Panc1 (cell line): ENCODE data around the gene ATP2A3.

Experiments used
- CTCF ChIP-seq: fragments of 450-650 bp; IDR thresholded peaks from 2 replicates; pipeline ENCODE4 v1.5.1; 2017; ENCODE audit warnings: mild to moderate bottlenecking
- POLR2AphosphoS5 ChIP-seq: IDR thresholded peaks from 2 replicates; pipeline ENCODE4 v1.6.1; 2012; ENCODE audit warnings: mild to moderate bottlenecking, low read depth, low read length, moderate library complexity
- SIN3A ChIP-seq: IDR thresholded peaks from 2 replicates; pipeline ENCODE4 v1.6.1; 2012; ENCODE audit warnings: low read depth, mild to moderate bottlenecking, low read length, moderate library complexity, borderline replicate concordance; ENCODE audit not compliant: insufficient read depth
- TCF7L2 ChIP-seq: IDR thresholded peaks from 2 replicates; pipeline ENCODE4 v1.6.1; 2011; ENCODE audit warnings: mild to moderate bottlenecking, low read depth, low read length, inconsistent platforms
- TF ChIP-seq, protein P1 (sequence below), 2 experiments: IDR thresholded peaks; 2 replicates each; pipeline ENCODE4 v1.6.1; 2011 to 2012; ENCODE audit warnings: low read depth in 2 of 2, control low read depth in 1 of 2, low read length in 1 of 2, mild to moderate bottlenecking in 1 of 2, moderate library complexity in 1 of 2; ENCODE audit not compliant: insufficient read depth in 1 of 2

DNA sequence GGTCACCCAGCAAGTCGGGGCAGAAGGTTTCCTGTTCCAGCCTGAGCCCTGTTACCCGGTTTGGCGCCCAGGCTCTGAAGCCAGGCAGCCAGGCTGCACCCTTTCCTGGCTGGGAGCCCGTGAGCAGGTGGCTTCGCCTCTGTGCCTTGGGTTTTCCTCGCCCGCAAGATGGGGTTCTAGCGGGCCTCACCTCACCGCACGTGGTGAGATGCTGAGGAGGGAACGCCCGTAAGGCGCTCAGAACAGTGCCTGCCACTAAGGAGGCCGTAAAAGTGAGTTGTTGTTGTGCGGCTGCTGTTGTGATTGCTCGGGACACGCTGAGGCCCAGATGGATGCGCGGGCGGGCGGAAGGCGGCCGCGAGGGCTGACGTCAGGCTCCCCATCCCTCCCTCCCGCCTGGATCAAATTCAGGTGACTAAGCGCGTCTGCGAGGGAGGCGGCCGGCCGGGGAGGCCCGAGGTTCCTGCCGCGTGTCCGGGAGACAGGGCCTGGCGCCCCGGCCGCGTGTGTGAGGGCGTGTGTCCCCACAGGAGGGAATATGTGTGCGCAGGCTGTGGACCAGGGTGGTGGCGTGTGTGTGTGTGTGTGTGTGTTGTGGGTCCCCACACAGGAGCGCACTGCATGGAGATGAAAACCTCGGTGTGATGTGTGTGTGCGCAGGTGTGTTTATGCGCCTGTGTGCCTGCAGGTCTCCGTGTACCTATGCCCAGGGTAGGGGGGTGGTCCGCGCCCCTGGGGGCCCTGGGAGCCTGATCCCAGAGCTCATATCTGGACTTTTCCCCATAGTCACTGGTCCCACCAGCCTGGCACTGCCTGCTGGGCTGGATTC, 75.7 kb downstream of the ATP2A3 start:
- TF ChIP-seq, protein P1, sequence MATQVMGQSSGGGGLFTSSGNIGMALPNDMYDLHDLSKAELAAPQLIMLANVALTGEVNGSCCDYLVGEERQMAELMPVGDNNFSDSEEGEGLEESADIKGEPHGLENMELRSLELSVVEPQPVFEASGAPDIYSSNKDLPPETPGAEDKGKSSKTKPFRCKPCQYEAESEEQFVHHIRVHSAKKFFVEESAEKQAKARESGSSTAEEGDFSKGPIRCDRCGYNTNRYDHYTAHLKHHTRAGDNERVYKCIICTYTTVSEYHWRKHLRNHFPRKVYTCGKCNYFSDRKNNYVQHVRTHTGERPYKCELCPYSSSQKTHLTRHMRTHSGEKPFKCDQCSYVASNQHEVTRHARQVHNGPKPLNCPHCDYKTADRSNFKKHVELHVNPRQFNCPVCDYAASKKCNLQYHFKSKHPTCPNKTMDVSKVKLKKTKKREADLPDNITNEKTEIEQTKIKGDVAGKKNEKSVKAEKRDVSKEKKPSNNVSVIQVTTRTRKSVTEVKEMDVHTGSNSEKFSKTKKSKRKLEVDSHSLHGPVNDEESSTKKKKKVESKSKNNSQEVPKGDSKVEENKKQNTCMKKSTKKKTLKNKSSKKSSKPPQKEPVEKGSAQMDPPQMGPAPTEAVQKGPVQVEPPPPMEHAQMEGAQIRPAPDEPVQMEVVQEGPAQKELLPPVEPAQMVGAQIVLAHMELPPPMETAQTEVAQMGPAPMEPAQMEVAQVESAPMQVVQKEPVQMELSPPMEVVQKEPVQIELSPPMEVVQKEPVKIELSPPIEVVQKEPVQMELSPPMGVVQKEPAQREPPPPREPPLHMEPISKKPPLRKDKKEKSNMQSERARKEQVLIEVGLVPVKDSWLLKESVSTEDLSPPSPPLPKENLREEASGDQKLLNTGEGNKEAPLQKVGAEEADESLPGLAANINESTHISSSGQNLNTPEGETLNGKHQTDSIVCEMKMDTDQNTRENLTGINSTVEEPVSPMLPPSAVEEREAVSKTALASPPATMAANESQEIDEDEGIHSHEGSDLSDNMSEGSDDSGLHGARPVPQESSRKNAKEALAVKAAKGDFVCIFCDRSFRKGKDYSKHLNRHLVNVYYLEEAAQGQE (IDR thresholded peaks at IDR 0.05; ENCODE audit: insufficient read depth in 1 of 2, low read depth in 2 of 2, low read length in 1 of 2), result no peak
- no peak for TF ChIP-seq POLR2AphosphoS5
- no peak for TF ChIP-seq CTCF
- TF ChIP-seq SIN3A, result no peak
- TF ChIP-seq TCF7L2, result no peak
